Body of pancreas (tissue), 4 donors: ENCODE measurements around the gene PDS5A. TPM values are rescaled to one million over a fixed set of nuclear protein-coding genes. Genes with fewer than 3 reads are reported as not detected.
"Not testable (repeated sequence)": the region's sequence is repeated elsewhere in the genome, so short reads cannot be mapped to it uniquely, and the experiment has no call there.

Experiments used
- ATAC-seq: fragments of 150-250 bp; one replicate; pipeline ENCODE4 v1.9.1; 2016
- DNase-seq, 4 donors: peaks; one replicate each; pipeline ENCODE4 v3.0.0-alpha.2; 2019
- H3K27ac ChIP-seq, 4 donors: fragments of 200-600 bp; sonication (generic); 1 replicate in 3 of 4; 2 replicates in 1 of 4; pipeline versions ENCODE4 v1.5.1 to v1.6.1; 2016 to 2019; ENCODE audit warnings: mild to moderate bottlenecking in 1 of 4, mixed read lengths in 1 of 4, moderate library complexity in 1 of 4
- H3K27me3 ChIP-seq, 2 donors: fragments of 200-600 bp; sonication (generic); one replicate each; pipeline ENCODE4 v1.6.0; 2016; ENCODE audit warnings: mild to moderate bottlenecking in 1 of 2
- H3K36me3 ChIP-seq, 2 donors: fragments of 200-600 bp; sonication (generic); replicated peaks in 1 of 2; 2 replicates each; pipeline ENCODE4 v1.5.1; 2016; ENCODE audit warnings: low read depth in 2 of 2; ENCODE audit not compliant: insufficient read depth in 1 of 2
- H3K4me1 ChIP-seq: fragments of 200-600 bp; sonication (generic); one replicate; pipeline ENCODE4 v1.6.0; 2016
- H3K4me3 ChIP-seq, 2 donors: fragments of 200-600 bp; sonication (generic); 1 replicate in 1 of 2; 2 replicates in 1 of 2; pipeline ENCODE4 v1.5.1; 2016 to 2019
- H3K9me3 ChIP-seq, 3 donors: fragments of 200-600 bp; sonication (generic); 1 replicate in 2 of 3; 2 replicates in 1 of 3; pipeline ENCODE4 v1.5.1; 2016
- POLR2A ChIP-seq, 3 donors: fragments of 450-650 bp; IDR thresholded peaks; one replicate each; pipeline ENCODE4 v1.6.1; 2016; ENCODE audit warnings: antibody characterized with exemption in 3 of 3, mild to moderate bottlenecking in 2 of 3
- WGBS, 2 donors: methylation state at CpG; one replicate each; pipeline ENCODE4 v1.1.5; 2017; 5-methylcytosine and 5-hydroxymethylcytosine counted together
- intact Hi-C: fragments of 100-400 bp; cut with DNase I; formaldehyde crosslinking; loops from one replicate; pipeline ENCODE4 v1.15.1; 2023
- total RNA-seq, 2 donors: library from RNA; depleted of rRNA; stranded (reverse); fragments of >200 nt; gene quantifications; one replicate each; pipeline ENCODE4 v1.1.0, GENCODE V29; 2016
- TF ChIP-seq, protein P1 (sequence below), 7 experiments: fragments of 450-650 bp in 4 of 7; fragments of 200-600 bp in 3 of 7; sonication (generic) in 3 of 7; IDR thresholded peaks; one replicate each; pipeline ENCODE4 v1.5.1; 2016 to 2019; ENCODE audit warnings: antibody characterized with exemption in 7 of 7

PDS5A gene
- total RNA-seq, 2 donors from 2014 or later, result 44.9 to 50.8 TPM

DNA sequence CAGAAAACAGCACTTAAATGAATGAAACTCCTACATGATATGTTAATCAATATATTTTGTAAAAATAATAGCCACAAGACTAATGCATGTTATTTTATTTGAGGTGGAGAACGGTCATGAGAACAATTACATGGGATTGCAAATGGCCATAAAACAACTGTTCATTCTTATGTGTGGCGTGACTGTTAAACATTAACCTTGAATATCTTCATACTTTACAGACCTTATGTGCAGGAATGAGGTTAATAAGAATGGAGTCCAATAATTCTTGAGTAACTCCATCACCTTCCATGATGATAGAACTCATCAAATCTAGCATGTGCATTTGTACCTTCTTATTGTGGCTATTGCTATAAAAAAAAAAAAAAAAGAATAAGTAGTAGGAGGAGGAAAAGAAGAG, 55.3 kb downstream of the PDS5A start:
- Histone ChIP-seq H3K36me3 (no peaks in the 10 kb centered on the region), H3K4me3 (no peak overlapping the region), H3K27ac (no peak overlapping the region), H3K4me1 (peaks cover 5% of the 10 kb centered on the region), H3K9me3 (no peaks in the 10 kb centered on the region), H3K27me3 (no peaks in the 10 kb centered on the region)
- DNase-seq, result no peak
- 76% methylated on average over 2 of the region's 2 CpGs for WGBS, 2 donors
- intact Hi-C loops, result no loop called here
- ATAC-seq, result no peak
- no peak for TF ChIP-seq POLR2A (IDR thresholded peaks at IDR 0.05)
- TF ChIP-seq, protein P1, sequence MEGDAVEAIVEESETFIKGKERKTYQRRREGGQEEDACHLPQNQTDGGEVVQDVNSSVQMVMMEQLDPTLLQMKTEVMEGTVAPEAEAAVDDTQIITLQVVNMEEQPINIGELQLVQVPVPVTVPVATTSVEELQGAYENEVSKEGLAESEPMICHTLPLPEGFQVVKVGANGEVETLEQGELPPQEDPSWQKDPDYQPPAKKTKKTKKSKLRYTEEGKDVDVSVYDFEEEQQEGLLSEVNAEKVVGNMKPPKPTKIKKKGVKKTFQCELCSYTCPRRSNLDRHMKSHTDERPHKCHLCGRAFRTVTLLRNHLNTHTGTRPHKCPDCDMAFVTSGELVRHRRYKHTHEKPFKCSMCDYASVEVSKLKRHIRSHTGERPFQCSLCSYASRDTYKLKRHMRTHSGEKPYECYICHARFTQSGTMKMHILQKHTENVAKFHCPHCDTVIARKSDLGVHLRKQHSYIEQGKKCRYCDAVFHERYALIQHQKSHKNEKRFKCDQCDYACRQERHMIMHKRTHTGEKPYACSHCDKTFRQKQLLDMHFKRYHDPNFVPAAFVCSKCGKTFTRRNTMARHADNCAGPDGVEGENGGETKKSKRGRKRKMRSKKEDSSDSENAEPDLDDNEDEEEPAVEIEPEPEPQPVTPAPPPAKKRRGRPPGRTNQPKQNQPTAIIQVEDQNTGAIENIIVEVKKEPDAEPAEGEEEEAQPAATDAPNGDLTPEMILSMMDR (IDR thresholded peaks at IDR 0.05), result no peak

DNA sequence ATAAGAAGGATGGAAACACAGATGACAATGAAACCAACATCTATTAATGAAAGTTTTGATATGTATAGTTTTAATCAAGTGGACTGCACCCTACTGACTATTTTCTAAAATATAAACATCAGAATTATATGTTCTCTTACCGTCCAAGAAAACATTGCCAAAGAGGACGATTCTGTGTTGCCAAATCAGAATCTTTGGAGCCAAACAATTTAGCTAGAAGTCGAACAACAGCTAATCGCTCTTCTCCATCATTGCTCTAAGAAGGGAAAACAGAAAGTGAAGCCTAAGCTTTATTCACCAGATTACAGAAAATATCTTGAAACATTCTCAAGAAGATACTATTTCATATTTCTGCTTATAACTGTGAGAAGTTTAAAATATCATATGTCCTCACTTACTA, 64.2 kb downstream of the PDS5A start:
- 84 to 85% methylated on average over 4 of the region's 4 CpGs for WGBS, 2 donors
- ATAC-seq, result no peak
- peaks cover 0 to 13% of the 10 kb centered on the region in 2 donors for H3K36me3 ChIP-seq

DNA sequence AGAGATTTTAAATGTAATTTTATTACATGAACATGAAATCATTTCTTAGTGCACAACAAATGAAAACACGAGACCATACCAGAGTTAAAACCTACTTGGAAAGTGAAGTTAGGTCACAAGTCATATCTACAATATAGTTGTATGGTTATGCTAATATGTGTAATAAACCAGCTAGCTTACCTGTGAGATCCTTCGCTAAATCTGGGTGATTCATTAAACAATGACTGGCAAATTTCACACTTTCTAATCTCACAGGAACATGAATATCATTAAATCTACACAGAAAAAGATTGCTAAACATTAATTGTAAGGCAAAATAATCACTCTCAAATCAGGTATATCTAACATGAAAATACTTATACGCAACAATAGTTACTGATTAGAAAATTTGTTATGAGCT, 67.6 kb downstream of the PDS5A start:
- H3K27me3 ChIP-seq, result no peaks in the 10 kb centered on the region
- no peaks in the 10 kb centered on the region for H3K9me3 ChIP-seq
- DNase-seq (no peak), ATAC-seq (no peak)
- no peak for TF ChIP-seq POLR2A (IDR thresholded peaks at IDR 0.05)
- TF ChIP-seq, protein P1 (IDR thresholded peaks at IDR 0.05), result no peak
- peaks cover 0 to 6% of the 10 kb centered on the region in 2 donors for H3K36me3 ChIP-seq
- H3K4me3 ChIP-seq, result no peak overlapping the region
- H3K27ac ChIP-seq, result no peak overlapping the region
- peaks cover 6% of the 10 kb centered on the region for H3K4me1 ChIP-seq
- intact Hi-C loops, result no loop called here
- 46 to 61% methylated on average over 3 of the region's 3 CpGs for WGBS, 2 donors

More for the DNA sequence above, 64.2 kb downstream of the PDS5A start:
- H3K4me1 ChIP-seq, result peaks cover 2% of the 10 kb centered on the region
- H3K27me3 ChIP-seq, result no peaks in the 10 kb centered on the region
- no peak overlapping the region for H3K4me3 ChIP-seq
- TF ChIP-seq POLR2A (IDR thresholded peaks at IDR 0.05), result no peak
- TF ChIP-seq, protein P1 (IDR thresholded peaks at IDR 0.05), result no peak
- intact Hi-C loops, result no loop called here
- H3K9me3 ChIP-seq, result no peaks in the 10 kb centered on the region
- H3K27ac ChIP-seq, result no peak overlapping the region
- no peak for DNase-seq

DNA sequence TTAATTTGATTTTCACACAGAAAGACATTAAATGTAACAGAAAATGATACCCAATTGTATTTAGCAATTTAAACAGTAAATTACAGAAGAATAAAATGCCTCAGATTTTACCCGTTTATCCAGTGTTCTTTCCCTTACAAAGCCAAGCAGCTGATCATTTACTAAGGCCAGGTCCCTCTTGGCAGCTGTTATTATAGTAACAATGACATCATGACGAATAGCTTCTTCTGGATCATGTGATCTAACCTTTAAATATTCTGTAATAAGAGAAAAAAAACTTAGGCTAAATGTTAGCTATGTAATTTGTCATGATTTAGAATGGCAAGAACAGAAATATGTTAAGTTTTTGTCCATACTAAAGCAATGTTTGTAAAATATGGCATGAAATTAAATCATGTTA, 69.4 kb downstream of the PDS5A start:
- Histone ChIP-seq H3K27ac (no peak overlapping the region), H3K27me3 (no peaks in the 10 kb centered on the region), H3K4me1 (peaks cover 6% of the 10 kb centered on the region), H3K9me3 (no peaks in the 10 kb centered on the region), H3K4me3 (no peak overlapping the region), H3K36me3 (peaks cover 3 to 6% of the 10 kb centered on the region in 2 donors)
- intact Hi-C loops, result no loop called here
- DNase-seq (no peak), ATAC-seq (no peak)
- 52 to 67% methylated on average over 2 of the region's 2 CpGs for WGBS, 2 donors
- no peak for TF ChIP-seq POLR2A (IDR thresholded peaks at IDR 0.05)
- TF ChIP-seq, protein P1 (IDR thresholded peaks at IDR 0.05), result no peak

DNA sequence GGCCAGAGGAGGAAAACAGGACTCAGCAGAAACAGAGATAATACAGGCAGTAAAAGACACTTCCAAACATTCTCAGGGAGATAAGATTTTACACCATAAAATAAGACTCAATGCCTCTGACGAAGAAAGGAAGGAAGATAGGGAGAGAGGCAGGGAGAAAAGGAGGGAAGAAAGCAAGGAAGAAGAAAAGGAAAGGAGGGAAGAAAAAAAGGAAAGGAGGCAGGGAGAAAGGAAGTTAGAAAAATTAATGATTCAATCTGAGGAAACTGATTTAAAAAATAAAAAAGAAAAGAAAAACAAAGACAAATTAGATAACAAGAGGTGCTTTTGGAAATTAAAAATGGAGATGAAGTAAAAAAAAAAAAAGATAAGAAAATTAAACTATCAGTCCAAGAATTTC, 72.1 kb downstream of the PDS5A start:
- intact Hi-C loops, result no loop called here
- WGBS, 2 donors, result 75 to 84% methylated on average over 1 of the region's 1 CpG
- no peaks in the 10 kb centered on the region for H3K9me3 ChIP-seq
- ATAC-seq (no peak), DNase-seq (no peak)
- H3K27ac ChIP-seq, result no peak overlapping the region
- H3K27me3 ChIP-seq, result no peaks in the 10 kb centered on the region
- H3K4me3 ChIP-seq, result no peak overlapping the region
- H3K36me3 ChIP-seq, result peaks cover 2 to 6% of the 10 kb centered on the region in 2 donors
- TF ChIP-seq, protein P1 (IDR thresholded peaks at IDR 0.05), result no peak
- no peak for TF ChIP-seq POLR2A (IDR thresholded peaks at IDR 0.05)
- H3K4me1 ChIP-seq, result peaks cover 6% of the 10 kb centered on the region

DNA sequence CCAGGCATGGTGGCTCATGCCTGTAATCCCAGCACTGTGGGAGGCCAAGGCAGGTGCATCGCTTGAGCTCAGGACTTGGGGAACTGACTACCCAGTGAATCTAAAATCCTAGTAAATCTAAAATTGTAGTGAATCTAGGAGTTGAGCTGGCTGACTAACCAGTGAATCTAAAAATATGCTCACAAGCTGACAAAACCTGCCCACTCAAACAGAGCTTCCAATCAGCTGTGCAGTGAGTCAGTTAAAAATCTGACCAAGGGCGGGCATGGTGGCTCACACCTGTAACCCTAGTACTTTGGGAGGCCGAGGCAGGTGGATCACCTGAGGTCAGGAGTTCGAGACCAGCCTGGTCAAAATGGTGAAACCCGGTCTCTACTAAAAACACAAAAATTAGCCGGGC, 72.7 kb downstream of the PDS5A start:
- H3K36me3 ChIP-seq, H3K4me1 ChIP-seq, intact Hi-C loops, DNase-seq, H3K27ac ChIP-seq, H3K4me3 ChIP-seq, ATAC-seq, H3K9me3 ChIP-seq, H3K27me3 ChIP-seq: not testable (repeated sequence)
- WGBS, 2 donors, result 85 to 100% methylated on average over 6 of the region's 6 CpGs
